Esophagus squamous epithelium (tissue), 4 donors: Measurements from ENCODE around the gene ERCC2.

Experiments
- CTCF ChIP-seq, 6 experiments: fragments of 450-650 bp in 4 of 6; fragments of 200-600 bp in 2 of 6; sonication (generic) in 2 of 6; IDR thresholded peaks; one replicate each; pipeline ENCODE4 v1.5.1; 2016 to 2019; ENCODE audit warnings: antibody characterized with exemption in 6 of 6, mild to moderate bottlenecking in 4 of 6, moderate library complexity in 4 of 6
- POLR2A ChIP-seq, 4 donors: fragments of 450-650 bp; IDR thresholded peaks; one replicate each; pipeline ENCODE4 v1.6.1; 2017; ENCODE audit warnings: antibody characterized with exemption in 4 of 4, mild to moderate bottlenecking in 4 of 4, moderate library complexity in 3 of 4

- TF ChIP-seq CTCF (IDR thresholded peaks at IDR 0.05) (no peak), POLR2A (IDR thresholded peaks at IDR 0.05) (no peak)
Observed at GRCh38 chr19:45414468-45414867, 44.1 kb upstream of the ERCC2 start.
